SK-N-SH treated with all-trans-retinoic acid at 6 μM for 48 hours (cell line): Measurements from ENCODE around the gene YLPM1.

ENCODE experiments used
- CSDC2 ChIP-seq: fragments of 250-450 bp; sonication (Bioruptor Pico); IDR thresholded peaks from 2 replicates; pipeline ENCODE4 v1.5.0; 2020; ENCODE audit warnings: mild to moderate bottlenecking, moderate library complexity
- ZC3H10 ChIP-seq: fragments of 250-450 bp; sonication (Bioruptor Pico); IDR thresholded peaks from 2 replicates; pipeline ENCODE4 v1.5.1; 2021; ENCODE audit warnings: mild to moderate bottlenecking, moderate library complexity
- ZFP30 ChIP-seq: fragments of 450-650 bp; formaldehyde crosslinking; IDR thresholded peaks from 2 replicates; pipeline ENCODE4 v1.5.0; 2022; ENCODE audit warnings: mild to moderate bottlenecking, moderate library complexity

- TF ChIP-seq CSDC2 (CRISPR knock-in tag) = no peak
- no peak for TF ChIP-seq ZC3H10 (CRISPR knock-in tag)
- TF ChIP-seq ZFP30 = no peak
These were observed 66.1 kb downstream of the YLPM1 start for GRCh38 chr14:74829251-74829650.
